ENCODE results near the gene PALB2.

- no peak for TF ChIP-seq CTCF (IDR thresholded peaks at IDR 0.05; ENCODE audit: control extremely low read depth in 1 of 3, insufficient read depth in 1 of 3, low read depth in 1 of 3, low read length in 3 of 3)
- no peak for TF ChIP-seq CHD2 (IDR thresholded peaks at IDR 0.05; ENCODE audit: low read length)
- no peak for TF ChIP-seq BCL11A (IDR thresholded peaks at IDR 0.05; ENCODE audit: low read depth in 2 of 2, low read length in 2 of 2)
- no peak for TF ChIP-seq RAD21 (IDR thresholded peaks at IDR 0.05 in 1 of 2, conservative IDR thresholded peaks at IDR 0.05 in 1 of 2; ENCODE audit: low read depth in 2 of 2, low read length in 2 of 2)
- TF ChIP-seq TAF1 (IDR thresholded peaks at IDR 0.05; ENCODE audit: low read depth, low read length): no peak
- no peak for TF ChIP-seq ZNF274 (IDR thresholded peaks at IDR 0.05; ENCODE audit: borderline replicate concordance, extremely low read depth, low read length)
- no peak for TF ChIP-seq CHD1 (IDR thresholded peaks at IDR 0.05; ENCODE audit: low read depth, low read length)
- no peak for TF ChIP-seq EP300 (IDR thresholded peaks at IDR 0.05; ENCODE audit: borderline replicate concordance in 1 of 2, low read depth in 2 of 2, low read length in 2 of 2)
- no peak for TF ChIP-seq EZH2 (IDR thresholded peaks at IDR 0.05; ENCODE audit: low read depth, low read length, severe bottlenecking)
Observed at GRCh38 chr16:23689442-23690187, 48.5 kb upstream of the PALB2 start.

All from H1 (cell line).